GM23338 (cell line): ENCODE data around the gene DCLRE1C.

Source experiments
- CREB1 ChIP-seq: fragments of 250-450 bp; sonication (Bioruptor Pico); IDR thresholded peaks from 2 replicates; pipeline ENCODE4 v1.5.0; 2020; ENCODE audit warnings: low read depth, mild to moderate bottlenecking, moderate library complexity
- EZH2 ChIP-seq: fragments of 200-600 bp; sonication (generic); IDR thresholded peaks from one replicate; pipeline ENCODE4 v1.8.0; 2017; ENCODE audit warnings: antibody characterized with exemption, mild to moderate bottlenecking, low read depth; ENCODE audit not compliant: unreplicated experiment
- EZH2phosphoT487 ChIP-seq: fragments of 200-600 bp; sonication (generic); IDR thresholded peaks from one replicate; pipeline ENCODE4 v1.8.1; 2018; ENCODE audit warnings: antibody characterized with exemption; ENCODE audit not compliant: unreplicated experiment
- JUNB ChIP-seq: IDR thresholded peaks from one replicate; pipeline ENCODE4 v1.6.1; 2016; ENCODE audit warnings: antibody characterized with exemption; ENCODE audit not compliant: unreplicated experiment
- NANOG ChIP-seq: IDR thresholded peaks from 2 replicates; pipeline ENCODE4 v1.6.1; 2016; ENCODE audit warnings: antibody characterized with exemption, borderline replicate concordance
- POLR2AphosphoS5 ChIP-seq: IDR thresholded peaks from 2 replicates; pipeline ENCODE4 v1.6.1; 2016; ENCODE audit warnings: antibody characterized with exemption, low read depth
- STAT1 ChIP-seq: IDR thresholded peaks from one replicate; pipeline ENCODE4 v1.6.1; 2016; ENCODE audit warnings: antibody characterized with exemption; ENCODE audit not compliant: unreplicated experiment
- ZNF114 ChIP-seq: fragments of 250-450 bp; sonication (Bioruptor Pico); IDR thresholded peaks from 2 replicates; pipeline ENCODE4 v1.5.0; 2020; ENCODE audit warnings: mild to moderate bottlenecking, moderate library complexity
- ZNF331 ChIP-seq: fragments of 250-450 bp; sonication (Bioruptor Pico); IDR thresholded peaks from 2 replicates; pipeline ENCODE4 v1.5.0; 2020; ENCODE audit warnings: low read depth, mild to moderate bottlenecking, moderate library complexity
- TF ChIP-seq, protein P1 (sequence below), 2 experiments: fragments of 200-600 bp in 1 of 2; sonication (generic) in 1 of 2; conservative IDR thresholded peaks; 2 replicates each; pipeline versions ENCODE4 v1.5.1 to v1.6.1; 2016 to 2017; ENCODE audit warnings: antibody characterized with exemption in 2 of 2, low read depth in 2 of 2, mild to moderate bottlenecking in 2 of 2, moderate library complexity in 1 of 2
- TF ChIP-seq, protein P2 (sequence below): IDR thresholded peaks from 2 replicates; pipeline ENCODE4 v1.6.1; 2016; ENCODE audit warnings: antibody characterized with exemption
- TF ChIP-seq, protein P3 (sequence below): IDR thresholded peaks from one replicate; pipeline ENCODE4 v1.6.1; 2018; ENCODE audit warnings: antibody characterized with exemption; ENCODE audit not compliant: unreplicated experiment

DNA sequence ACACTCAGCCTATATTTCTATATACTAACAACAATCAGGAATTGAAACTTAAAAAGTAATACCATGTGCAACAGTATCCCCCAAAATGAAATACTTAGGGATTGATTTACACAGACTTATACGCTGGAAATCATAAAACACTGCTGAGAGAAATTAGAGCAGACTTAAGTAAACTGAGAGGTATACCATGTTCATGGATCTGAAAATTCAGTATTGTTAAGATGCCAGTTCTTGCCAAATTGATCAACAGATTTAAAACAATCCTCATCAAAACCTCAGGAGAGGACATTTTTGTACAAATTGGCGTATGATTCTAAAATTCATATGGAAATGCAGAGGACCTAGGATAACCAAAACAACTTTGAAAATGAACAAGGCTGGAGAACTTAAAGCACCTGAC is 37.3 kb downstream of the DCLRE1C start:
- TF ChIP-seq, protein P1, sequence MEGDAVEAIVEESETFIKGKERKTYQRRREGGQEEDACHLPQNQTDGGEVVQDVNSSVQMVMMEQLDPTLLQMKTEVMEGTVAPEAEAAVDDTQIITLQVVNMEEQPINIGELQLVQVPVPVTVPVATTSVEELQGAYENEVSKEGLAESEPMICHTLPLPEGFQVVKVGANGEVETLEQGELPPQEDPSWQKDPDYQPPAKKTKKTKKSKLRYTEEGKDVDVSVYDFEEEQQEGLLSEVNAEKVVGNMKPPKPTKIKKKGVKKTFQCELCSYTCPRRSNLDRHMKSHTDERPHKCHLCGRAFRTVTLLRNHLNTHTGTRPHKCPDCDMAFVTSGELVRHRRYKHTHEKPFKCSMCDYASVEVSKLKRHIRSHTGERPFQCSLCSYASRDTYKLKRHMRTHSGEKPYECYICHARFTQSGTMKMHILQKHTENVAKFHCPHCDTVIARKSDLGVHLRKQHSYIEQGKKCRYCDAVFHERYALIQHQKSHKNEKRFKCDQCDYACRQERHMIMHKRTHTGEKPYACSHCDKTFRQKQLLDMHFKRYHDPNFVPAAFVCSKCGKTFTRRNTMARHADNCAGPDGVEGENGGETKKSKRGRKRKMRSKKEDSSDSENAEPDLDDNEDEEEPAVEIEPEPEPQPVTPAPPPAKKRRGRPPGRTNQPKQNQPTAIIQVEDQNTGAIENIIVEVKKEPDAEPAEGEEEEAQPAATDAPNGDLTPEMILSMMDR (conservative IDR thresholded peaks at IDR 0.05; ENCODE audit: low read depth in 2 of 2), result no peak
- TF ChIP-seq POLR2AphosphoS5 (no peak), EZH2 (no peak), ZNF114 (CRISPR knock-in tag) (no peak), CREB1 (no peak), NANOG (no peak), EZH2phosphoT487 (no peak), STAT1 (no peak), JUNB (no peak), ZNF331 (CRISPR knock-in tag) (no peak)
- TF ChIP-seq, protein P2, sequence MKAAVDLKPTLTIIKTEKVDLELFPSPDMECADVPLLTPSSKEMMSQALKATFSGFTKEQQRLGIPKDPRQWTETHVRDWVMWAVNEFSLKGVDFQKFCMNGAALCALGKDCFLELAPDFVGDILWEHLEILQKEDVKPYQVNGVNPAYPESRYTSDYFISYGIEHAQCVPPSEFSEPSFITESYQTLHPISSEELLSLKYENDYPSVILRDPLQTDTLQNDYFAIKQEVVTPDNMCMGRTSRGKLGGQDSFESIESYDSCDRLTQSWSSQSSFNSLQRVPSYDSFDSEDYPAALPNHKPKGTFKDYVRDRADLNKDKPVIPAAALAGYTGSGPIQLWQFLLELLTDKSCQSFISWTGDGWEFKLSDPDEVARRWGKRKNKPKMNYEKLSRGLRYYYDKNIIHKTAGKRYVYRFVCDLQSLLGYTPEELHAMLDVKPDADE, result no peak
- TF ChIP-seq, protein P3, sequence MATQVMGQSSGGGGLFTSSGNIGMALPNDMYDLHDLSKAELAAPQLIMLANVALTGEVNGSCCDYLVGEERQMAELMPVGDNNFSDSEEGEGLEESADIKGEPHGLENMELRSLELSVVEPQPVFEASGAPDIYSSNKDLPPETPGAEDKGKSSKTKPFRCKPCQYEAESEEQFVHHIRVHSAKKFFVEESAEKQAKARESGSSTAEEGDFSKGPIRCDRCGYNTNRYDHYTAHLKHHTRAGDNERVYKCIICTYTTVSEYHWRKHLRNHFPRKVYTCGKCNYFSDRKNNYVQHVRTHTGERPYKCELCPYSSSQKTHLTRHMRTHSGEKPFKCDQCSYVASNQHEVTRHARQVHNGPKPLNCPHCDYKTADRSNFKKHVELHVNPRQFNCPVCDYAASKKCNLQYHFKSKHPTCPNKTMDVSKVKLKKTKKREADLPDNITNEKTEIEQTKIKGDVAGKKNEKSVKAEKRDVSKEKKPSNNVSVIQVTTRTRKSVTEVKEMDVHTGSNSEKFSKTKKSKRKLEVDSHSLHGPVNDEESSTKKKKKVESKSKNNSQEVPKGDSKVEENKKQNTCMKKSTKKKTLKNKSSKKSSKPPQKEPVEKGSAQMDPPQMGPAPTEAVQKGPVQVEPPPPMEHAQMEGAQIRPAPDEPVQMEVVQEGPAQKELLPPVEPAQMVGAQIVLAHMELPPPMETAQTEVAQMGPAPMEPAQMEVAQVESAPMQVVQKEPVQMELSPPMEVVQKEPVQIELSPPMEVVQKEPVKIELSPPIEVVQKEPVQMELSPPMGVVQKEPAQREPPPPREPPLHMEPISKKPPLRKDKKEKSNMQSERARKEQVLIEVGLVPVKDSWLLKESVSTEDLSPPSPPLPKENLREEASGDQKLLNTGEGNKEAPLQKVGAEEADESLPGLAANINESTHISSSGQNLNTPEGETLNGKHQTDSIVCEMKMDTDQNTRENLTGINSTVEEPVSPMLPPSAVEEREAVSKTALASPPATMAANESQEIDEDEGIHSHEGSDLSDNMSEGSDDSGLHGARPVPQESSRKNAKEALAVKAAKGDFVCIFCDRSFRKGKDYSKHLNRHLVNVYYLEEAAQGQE, result no peak
